GM18507 (cell line): Measurements from ENCODE around the gene SLC45A1.
"Not testable (repeated sequence)": the region's sequence is repeated elsewhere in the genome, so short reads cannot be mapped to it uniquely, and the experiment has no call there.

Experiments used
- DNase-seq: peaks from one replicate; pipeline ENCODE4 v3.0.0; 2011; ENCODE audit warnings: low read depth; ENCODE audit not compliant: insufficient read length; ENCODE audit errors: extremely low spot score
- FAIRE-seq: peaks from 2 replicates; lab custom pipeline; 2011; peaks lifted over from hg19 to GRCh38; lab: Jason Lieb, UNC

The SLC45A1 gene

GRCh38 chr1:8378981-8379470, 61.1 kb downstream of the SLC45A1 start:
- no peak for FAIRE-seq
- DNase-seq: no peak

DNA sequence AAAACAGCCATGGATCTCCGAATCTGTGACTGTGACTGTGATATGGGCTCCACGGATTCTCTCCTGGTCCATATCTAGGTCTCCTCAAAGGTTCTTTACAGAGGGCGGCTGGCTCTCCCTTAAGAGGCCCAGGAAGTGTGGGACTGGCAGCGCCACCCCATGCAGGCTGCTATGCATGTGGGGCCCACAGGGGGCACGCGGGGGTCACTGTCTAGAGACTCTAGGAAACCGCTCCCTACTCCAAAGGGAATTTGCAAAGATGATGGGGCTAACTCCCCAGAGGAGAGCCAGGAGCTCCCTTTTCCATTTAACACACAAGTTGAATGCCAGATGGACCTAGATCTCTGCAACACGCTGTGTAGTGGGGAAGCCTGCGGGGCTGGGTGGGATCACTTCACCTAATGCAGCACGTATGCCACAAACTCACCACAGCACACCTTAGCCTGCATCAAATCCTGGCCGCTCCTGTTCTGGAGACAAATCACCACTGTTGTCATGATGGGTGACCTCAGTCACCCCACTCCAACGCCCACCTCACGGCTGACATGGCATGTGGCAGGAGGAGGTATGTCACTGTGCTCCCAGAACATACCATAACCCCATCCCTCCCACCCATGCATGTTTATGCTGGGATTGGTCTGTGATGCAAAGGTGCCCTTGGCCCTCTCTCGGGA, 61.7 kb downstream of the SLC45A1 start:
- DNase-seq (no peak), FAIRE-seq (no peak)

DNA sequence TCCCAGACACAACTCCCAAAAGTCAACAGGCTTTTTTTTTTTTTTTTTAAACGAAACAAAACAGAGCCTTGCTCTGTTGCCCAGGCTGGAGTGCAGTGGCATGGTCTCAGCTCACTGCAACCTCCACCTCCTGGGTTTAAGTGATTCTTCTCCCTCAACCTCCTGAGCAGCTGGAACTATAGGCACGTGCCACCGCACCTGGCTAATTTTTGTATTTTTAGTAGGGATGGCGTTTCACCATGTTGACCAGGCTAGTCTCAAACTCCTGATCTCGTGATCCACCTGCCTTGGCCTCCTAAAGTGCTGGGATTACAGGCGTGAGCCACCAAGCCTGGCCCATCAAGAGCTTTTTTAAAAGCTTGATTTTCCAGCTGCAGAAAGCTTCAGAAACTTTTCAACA, 62.4 kb downstream of the SLC45A1 start:
- FAIRE-seq, DNase-seq: not testable (repeated sequence)

DNA sequence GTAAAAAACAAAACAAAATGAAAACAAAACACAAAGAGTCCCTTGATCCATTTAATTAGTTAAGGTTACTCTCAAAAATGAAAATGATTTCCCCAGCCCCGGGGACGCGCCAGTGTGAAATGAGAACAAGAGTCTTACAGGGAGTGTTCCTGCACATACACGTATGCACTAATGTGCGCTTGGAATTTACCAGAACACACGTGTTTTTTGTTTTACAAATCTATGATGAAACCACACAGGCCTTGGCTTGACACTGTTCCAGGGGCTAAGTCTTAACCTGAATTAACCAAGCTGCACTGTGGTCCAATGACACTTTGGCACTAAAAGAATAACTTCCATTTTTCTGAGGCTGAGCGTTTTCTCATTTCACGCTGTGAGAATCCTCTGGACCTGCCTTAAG, 63.7 kb downstream of the SLC45A1 start:
- no peak for DNase-seq
- no peak for FAIRE-seq

GRCh38 chr1:8382051-8382505, 64.2 kb downstream of the SLC45A1 start:
- FAIRE-seq (no peak), DNase-seq (no peak)

DNA sequence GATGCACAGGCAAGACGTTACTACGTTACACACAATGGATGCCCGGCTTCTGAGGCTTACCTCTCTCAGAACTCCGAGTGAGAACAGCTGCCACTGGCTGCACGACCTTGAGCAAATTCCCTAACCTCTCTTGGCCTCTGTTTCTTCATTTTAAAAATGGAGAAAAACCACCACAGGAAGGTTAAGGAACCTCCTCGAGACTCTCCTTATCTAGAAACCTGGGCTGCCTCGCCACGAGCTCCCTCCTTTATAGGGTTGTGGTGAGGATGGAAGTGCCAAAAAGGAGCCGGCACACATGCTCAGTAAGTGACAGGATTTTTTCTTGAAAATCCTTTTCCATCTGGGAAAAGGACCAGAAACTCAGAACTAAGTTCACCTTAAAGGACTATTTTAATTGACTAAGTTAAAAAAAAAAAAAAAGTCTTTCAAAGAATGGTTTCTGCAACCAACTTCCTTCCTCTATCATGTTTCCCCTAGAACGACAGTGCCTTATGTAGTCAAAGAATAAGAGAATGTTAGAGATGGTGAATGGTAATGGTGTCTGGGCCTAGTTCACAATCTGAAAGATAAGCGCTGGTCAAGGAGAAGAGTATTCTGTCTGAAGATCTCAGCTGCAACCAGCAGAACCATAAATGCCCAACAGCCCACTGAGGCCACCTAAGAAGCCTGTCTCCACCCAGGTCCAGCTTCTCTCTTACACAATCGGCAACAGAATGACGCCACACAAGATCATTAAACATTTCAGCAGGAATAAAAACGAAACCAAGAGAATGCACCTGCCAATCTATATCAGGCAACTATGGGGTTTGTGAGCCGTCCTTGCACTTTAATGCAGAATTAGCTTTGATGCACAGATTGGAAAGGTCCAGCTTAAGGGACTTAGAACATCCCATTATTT, 64.9 kb downstream of the SLC45A1 start:
- no peak for DNase-seq
- FAIRE-seq: no peak

GRCh38 chr1:8384088-8384487, 66.2 kb downstream of the SLC45A1 start:
- no peak for DNase-seq
- FAIRE-seq: no peak

GRCh38 chr1:8384577-8384976, 66.7 kb downstream of the SLC45A1 start:
- DNase-seq (no peak), FAIRE-seq (no peak)

- DNase-seq (no peak), FAIRE-seq (no peak)
Measured at GRCh38 chr1:8386247-8386646, 68.3 kb downstream of the SLC45A1 start.

- DNase-seq: no peak
- FAIRE-seq: no peak
Measured at GRCh38 chr1:8388732-8389562, 71.0 kb downstream of the SLC45A1 start.

DNA sequence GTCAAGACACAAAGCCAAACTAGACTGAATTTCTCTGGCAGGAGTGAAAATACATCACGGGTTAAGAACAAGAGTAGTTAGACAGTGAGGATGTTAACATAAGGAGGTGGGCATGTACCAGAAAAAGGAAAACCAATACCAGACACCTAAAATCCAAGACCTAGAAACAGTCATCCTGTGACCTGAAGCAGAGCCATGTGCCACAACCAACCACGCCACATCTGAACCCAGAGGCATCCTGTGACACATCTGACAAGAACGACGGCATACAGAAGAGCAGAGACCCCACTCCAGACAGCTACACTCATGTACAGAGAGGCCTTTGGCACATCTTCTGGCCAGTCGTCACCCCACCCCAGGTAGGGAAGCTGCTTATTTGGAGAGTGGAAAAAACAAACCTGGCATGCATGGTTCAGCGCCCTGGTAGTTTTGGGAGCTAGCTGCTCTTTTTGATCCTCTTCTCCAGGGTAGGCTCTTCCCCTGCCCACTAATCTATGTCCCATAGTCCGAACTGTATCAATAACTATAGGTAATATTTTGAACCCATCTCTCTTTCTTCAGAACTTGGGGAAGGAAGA, 72.1 kb downstream of the SLC45A1 start:
- no peak for DNase-seq
- FAIRE-seq: no peak

DNA sequence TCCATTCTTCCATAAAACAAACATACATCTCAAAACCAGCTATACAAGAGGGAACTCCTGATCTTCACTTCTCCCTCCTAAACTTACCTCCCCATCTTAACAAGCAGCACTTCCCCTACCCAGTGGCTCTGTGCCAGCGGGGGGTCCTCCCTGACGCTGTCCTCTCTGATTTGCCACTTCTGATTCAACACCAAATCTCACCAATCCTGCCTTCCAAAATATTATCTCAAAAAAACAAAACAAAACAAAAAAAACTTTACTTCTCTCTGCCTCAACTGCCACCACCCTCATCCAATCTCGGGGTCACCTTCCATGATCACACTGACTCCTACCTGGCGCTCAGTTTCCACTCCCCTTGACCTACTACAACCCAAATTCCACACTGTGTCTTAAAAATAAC, 72.8 kb downstream of the SLC45A1 start:
- no peak for DNase-seq
- no peak for FAIRE-seq

GRCh38 chr1:8392522-8392921, 74.6 kb downstream of the SLC45A1 start:
- FAIRE-seq: no peak
- DNase-seq: no peak
